GM12872 (cell line): Measurements from ENCODE around the gene SYTL5.

Source experiments
- CTCF ChIP-seq: IDR thresholded peaks from 3 replicates; pipeline ENCODE4 v1.5.1; 2011; ENCODE audit warnings: low read depth, mild to moderate bottlenecking, low read length, moderate library complexity; ENCODE audit not compliant: insufficient read depth

Gene SYTL5

GRCh38 chrX:37998586-37999262 is 7.6 kb upstream of the SYTL5 start:
- no peak for TF ChIP-seq CTCF

- TF ChIP-seq CTCF, result no peak
Measured at GRCh38 chrX:38000706-38001105, 5.6 kb upstream of the SYTL5 start.

GRCh38 chrX:38004046-38004445 is 2.3 kb upstream of the SYTL5 start:
- no peak for TF ChIP-seq CTCF

- TF ChIP-seq CTCF, result no peak
Measured at GRCh38 chrX:38006778-38007177, 425 bp downstream of the SYTL5 start.

- TF ChIP-seq CTCF, result no peak
Measured at GRCh38 chrX:38008658-38009057, 2.3 kb downstream of the SYTL5 start.

- no peak for TF ChIP-seq CTCF
Measured at GRCh38 chrX:38009641-38010040, 3.3 kb downstream of the SYTL5 start.

- TF ChIP-seq CTCF, result no peak
Measured at GRCh38 chrX:38018766-38019425, 12.5 kb downstream of the SYTL5 start.
